GM21717 (cell line): ENCODE measurements around the gene RNF26.

Source experiments
- ATAC-seq: cut with Tn5 transposase; IDR thresholded peaks from one replicate; pipeline ENCODE4 v1.9.1; 2021; ENCODE audit warnings: mild to moderate bottlenecking, moderate library complexity; ENCODE audit not compliant: unreplicated experiment

RNF26 gene

DNA sequence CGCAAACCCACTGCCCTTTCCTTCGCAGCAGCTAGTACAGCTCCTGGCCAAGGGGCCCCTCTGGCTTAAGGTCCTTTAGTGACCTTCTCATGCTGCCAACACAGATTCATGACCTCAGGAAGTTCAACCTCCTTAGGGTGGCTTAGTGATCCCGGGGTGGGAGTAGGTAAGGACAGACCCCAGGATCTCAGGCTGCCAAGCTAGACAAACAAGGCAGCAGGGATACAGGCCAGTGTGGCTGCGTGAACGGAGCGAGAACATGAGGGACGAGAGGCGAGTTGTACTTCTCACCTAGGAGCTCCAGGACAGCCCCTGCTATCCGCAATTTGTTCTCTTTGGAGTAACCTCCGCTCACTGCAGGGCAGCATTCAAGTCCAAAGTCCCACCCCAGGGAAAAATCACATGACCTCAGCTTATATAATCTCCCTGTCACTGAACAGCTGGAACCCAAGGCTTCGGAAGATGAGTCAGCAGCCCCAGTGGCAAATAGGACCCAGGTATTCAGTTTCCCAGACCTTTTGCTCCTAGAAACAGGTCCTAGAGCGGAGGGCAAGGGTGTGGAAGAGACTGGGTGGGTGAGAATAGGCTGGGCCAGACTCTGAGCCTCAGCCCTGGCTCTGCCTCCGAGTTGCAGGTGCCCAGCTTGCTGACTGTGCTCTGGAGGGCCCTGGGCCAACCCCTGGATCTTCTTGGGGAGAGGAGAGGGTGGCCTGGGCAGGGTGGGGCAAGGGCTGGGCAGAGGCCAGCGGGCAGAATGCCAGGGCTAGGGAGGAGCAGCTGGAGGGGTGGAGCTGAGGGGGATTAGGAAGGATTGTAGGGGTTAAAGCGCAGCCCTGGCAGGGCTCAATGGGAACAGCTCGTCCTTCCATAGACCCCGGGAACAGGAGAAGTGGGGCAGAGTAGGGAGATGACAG lies 34.1 kb downstream of the RNF26 start:
- ATAC-seq = no peak

DNA sequence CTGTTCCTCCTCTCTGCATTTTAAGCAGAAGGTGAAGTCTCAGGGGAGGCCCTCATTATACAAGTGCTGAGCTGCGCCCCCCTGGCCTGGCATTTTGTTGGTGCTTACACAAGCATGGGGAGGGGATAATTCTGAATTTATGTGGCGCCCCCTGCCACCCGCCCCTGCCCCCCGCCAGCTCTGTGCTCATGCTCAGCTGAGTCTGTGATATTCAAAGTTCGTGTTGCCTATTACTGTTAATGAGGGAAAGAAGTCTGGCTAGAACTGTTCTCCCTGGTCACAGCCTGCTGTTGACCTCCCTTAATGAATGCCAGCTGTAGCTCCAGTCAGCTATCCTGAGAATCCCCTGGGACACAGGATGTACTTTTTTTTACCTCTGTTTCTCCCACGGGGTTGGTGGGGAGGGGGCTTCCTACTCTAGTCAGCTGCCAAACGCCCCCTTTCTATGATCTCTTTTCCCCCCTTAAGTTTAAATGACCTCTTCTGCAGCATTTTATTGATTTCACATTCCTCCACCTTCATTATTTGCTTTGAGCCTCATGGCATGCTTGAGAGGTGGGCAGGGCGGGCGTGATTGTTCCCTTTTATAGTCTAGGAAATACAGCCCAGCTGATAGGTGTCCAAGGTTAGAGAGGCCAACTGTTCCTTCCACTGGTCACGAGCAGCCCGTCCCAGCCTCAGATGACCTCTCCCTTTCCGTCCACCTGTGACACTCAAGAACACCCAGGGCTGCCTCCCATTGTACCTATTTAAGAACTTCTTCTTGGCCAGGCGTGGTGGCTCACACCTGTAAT lies 35.0 kb downstream of the RNF26 start:
- no peak for ATAC-seq

DNA sequence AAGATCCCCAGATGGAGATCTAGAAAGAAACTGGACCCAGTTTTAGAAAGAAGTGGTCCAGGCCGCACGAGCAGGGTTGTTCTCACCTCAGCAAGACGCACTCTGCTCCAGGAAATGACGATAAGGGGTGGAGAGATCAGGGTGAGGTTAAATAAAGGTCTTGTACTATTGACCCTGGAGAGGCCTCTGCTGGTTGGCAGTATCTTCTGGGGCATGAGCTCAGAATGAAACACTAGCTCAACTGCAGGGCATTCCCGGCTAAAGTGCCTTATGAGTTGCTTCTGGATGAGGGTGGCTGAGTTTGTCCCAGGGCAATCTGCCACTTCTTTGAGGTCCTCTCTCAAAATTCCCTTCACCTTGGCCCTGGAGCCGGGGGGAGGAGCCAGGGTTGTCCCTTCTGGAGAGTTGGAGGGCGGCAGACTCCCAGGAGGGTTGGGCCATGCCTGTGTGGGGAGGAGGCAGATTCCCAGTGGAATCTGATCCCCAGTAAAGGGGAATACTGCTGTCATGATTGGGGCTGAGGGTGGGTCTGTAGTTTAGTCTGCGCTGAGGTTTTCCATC lies 36.2 kb downstream of the RNF26 start:
- ATAC-seq = no peak

DNA sequence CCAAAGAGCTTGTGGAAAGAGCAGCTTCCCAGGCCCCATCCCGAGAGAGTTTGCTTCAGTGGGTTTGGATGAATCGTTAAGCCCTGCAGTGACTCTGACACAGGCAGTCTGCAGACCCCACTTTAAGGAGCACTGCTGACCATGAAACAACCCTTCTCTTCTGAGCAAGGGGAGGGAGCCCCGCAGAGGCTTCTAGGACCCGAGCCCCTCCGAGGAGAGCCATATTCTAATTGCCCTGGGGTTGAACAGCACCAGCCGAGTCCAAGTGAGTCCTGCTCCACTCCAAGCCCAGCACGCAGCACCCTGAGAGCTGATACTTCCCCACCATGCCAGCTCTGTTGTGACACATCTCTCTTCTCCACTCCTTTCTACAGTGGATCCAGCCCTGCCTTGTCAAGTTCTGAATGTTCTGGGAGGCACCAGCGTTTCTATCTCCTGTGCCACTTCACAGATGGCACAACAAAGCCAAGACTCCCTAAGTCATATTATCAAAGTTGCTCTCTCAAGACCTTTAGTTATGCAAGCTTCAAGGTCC lies 36.8 kb downstream of the RNF26 start:
- no peak for ATAC-seq

DNA sequence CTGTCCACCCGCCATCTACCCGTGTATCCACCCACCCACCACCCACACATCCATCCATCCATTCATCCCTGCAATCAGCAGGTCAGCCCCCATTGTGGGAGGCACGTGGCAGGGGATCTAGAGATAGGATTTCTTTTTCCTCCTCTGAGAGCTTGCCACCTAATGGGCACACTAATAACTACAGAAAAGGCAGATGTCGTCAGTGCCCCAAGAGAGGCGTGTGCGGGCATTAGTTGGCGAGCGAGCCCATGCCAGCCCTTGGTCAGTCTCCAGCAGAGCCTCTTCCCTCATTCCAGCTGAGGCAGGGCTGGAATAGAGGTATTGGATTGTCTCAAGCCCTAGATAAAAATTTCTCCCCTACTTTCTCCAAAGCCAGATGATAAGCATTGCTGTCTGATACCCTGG lies 37.5 kb downstream of the RNF26 start:
- no peak for ATAC-seq

DNA sequence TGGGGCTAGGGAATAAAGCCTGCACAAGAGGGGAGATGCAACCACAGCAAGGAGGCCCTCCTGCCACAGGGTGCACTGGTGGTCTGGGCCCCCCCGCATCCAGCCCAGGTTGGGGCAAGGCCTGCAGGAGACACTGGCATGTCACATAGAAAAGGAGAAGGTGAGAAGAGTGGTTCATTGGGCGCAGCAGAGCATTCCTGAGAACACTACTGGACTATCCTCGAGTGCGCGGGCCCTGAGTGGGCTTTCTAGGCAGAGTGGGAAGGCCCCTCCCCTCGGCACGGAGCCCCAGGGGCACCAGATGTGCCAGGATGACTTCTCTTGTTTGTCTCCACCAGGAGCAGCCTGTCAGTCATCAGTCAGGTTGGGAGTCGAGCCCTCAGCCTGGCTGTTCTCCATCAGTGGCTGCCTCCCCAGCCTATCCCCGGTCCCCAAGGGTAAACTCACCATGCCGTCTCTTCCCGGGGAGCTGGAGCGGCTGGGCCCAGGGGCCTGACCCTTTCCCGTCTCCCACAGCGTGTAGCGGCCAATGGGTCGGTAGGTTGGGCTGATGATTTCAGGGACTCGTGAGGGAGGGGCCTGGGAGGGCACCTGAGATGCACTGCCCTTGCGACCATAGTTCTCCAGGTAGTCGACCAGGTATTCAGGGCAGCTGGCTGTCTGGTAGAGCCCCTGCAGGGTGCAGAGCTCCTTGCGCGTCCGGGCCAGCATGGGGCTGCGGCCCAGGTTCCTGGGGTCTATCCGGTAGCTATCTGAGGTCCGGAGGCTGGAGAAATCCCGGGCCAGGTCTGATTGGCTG lies 38.1 kb downstream of the RNF26 start:
- ATAC-seq = no peak

DNA sequence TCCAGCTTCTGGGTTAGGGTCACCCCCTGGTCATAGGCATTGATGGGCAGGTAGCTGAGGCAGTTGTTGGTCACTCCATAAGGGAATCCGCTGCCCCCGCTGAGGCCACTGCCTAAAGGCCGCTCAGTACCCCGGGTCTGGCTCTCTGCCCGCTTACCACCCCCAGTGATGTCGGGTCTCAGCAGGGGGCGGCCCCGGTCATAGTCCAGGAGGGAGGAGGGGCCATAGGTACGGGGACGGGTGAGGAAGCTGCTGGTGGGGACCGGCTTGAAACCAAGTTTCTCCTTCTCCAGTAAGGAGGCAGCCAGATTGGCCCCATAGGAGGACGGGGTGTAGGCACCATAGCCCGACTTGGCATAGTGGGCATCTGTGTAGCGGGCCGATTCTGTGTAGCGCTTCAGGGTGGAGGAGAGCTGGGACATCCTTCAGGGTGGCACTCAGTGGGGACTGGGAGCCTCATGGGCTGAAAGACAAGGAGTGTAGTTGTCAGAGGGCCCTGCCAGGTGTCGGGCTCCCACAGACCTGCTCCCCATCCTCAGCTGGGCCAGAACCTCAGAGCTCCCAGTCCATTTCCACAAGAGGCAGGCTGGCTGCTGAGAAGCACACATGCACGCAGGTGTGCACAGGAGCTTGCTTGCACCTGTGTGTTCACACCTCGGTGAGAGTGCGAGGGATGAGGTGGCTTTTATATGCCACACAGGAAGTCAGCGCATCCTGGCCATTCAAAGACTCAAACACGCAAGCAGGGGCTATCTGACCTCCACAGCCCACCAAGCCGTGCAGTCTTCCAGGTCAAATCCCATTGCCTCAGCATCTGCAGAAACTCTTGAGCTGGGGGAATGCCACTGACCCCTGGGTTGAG lies 39.0 kb downstream of the RNF26 start:
- ATAC-seq = no peak

DNA sequence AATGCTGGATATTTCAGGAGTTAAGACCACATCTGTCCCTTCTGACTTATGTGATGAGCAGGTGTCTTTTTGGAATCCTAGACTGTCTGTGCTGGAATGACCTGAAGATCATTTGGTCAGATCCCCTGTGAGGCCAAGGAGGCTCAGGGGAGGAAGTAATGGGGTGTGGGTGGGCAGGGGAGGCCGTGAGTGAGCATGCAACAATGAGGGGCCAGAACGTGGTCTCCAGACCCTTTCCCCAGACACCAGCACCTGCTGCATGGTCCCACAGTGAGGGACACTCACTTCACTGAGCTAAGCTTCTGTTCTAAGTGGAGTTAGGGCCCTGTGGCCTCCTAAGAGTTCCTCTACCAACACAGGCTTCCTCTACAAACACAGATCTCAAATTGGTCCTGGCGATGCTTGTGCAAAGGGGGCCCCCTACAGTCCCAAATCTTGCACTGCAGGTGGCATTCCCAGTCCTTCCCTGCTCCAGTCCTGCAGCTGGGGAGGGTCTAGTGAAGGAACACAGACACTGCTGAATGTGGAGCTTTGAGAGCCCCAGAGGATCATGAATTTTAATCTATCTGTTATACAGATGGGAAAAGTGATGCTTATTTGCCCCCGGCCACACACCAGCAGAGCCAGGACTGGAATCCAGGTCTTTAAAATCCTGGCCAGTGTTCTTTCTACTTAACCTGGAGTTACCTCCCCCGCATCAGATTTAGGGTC lies 39.7 kb downstream of the RNF26 start:
- ATAC-seq = no peak

DNA sequence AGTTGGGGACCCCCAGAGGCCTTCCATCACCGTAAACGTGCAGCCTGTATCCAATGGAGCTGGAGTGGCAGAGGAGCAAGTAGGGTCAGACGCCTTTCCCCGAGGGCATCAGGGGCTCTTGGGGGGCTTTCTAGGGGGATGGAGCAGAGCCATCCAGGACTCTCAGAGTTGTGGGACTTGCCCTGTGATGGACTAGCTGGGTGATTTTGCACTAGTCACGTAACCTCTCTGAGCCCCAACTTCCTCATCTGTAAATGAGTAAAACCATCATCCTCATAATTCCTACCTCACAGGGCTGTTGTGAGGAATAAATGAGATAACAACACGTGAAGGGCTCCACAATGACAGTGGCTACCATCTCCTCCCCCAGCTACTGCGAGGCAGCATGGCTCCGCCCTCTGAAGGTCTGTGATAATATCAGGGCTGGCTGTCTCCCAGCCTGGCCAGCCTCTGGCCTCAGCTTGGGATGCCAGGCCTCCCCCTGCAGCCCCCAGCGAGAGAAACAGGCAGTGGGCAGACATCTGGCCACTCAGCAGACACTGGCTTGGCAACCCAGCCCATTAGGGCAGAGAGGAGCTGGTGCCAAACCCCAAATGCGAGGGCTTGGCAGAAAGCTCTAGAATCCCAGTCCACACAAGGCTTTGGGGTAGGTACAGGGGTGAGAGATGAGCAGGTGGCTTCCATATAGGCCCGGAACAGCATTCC lies 40.5 kb downstream of the RNF26 start:
- no peak for ATAC-seq

DNA sequence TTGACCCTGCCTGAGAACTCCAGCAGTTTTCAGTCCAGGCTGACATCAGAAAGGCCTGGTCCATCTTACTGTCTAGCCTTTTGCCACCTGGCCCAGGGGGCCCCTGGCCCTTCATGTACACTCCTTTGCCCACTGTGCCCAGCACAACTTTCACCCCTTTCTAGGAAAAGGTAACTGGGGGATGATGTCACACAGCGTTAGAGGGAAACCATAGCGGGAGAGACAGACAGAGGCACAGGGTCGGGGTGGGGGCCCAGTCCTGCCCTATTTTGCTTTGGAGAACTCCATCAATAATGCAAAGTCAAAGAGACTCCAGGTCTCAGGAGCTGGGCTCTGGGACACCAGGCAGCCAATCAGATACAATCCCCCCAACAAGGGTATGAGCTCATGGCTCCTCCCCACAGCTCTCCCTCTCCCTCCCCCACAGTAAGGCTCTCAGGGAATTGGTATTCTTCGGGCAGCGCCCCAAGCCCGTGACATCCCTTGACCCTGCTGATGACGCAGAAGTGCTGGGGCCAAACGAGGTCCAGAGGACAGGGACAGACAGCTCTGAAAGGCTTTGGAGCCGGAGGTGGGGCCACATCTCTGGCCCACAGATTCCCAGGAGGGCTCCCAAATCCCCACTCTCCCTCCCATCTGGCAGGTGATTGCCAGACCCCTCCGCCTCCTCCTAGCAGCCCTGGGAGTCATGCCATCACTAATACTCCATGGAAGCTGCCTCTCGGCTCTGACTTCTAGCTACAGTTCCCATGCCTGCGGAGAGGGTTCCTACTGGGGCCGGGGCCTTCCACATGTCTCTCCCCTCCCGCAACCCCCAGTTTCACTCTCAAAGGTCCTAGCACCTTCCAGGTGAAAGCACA lies 41.2 kb downstream of the RNF26 start:
- no peak for ATAC-seq

DNA sequence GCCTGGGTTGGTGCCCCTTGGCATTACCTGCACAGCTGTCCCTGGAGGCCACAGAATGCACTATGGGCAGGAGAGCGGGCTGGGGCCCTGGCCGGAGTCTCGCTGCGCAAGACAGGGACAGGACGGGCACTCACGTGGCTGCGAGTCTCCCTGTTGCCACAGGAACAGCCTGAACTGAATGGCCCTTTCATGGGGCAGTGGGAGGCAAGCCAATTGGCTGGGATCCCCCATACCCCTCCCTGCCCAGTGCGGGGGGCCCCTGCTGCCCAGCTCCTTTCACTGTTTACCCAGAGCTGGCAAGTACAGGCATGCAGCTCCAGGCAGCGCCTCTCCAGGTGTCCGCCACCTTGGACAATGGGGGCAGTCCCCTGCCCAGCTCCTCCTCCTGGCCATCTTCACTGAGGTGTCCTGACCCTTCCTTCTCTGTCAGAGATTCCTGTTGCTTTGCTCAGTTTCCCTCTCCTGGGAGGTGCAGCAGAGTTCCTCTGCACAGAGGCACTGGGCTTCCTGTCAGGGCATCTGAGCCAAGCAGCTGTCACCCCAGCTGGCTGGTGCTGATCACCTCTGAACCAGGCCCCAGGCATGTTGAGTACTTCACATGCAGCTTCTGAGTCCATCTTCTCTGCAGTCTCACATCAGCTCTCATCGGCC lies 42.0 kb downstream of the RNF26 start:
- no peak for ATAC-seq

DNA sequence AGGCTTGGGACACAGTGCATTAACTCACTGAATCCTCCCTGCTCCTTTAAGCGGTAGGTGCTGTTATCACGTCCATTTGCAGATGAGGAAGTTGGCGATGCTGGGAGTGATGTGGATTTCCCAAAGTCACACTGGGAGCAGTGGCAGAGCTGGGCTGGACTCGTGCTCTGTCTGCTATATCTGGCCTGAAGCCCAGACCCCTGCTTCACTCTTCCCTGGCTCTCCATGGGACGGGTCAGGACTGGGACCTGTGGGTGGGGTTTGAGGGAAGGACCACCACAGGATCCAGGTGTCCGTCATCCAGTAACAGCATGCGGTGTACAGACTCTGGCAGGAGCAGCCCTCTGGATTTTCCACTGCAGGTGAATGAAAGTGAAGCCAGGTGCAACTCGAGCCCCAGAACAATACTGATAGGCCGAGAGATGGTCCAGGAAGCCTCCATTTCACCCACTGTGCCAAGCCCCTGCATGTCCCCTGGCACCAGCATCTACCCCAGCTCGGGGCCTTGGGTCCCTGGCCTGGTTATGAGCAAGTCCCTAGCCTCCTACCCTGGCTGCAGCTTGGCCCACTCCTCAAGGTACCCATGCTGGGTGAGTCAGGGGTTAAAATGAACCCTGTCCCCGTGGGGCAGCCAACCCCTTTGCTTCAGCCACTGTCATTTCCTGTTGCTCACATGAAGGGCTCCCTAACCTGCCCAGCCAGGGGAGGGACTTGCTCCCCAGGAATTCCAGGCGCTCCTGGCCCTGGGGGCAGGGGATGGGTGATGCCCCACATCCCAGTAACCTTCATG lies 43.0 kb downstream of the RNF26 start:
- ATAC-seq = no peak

DNA sequence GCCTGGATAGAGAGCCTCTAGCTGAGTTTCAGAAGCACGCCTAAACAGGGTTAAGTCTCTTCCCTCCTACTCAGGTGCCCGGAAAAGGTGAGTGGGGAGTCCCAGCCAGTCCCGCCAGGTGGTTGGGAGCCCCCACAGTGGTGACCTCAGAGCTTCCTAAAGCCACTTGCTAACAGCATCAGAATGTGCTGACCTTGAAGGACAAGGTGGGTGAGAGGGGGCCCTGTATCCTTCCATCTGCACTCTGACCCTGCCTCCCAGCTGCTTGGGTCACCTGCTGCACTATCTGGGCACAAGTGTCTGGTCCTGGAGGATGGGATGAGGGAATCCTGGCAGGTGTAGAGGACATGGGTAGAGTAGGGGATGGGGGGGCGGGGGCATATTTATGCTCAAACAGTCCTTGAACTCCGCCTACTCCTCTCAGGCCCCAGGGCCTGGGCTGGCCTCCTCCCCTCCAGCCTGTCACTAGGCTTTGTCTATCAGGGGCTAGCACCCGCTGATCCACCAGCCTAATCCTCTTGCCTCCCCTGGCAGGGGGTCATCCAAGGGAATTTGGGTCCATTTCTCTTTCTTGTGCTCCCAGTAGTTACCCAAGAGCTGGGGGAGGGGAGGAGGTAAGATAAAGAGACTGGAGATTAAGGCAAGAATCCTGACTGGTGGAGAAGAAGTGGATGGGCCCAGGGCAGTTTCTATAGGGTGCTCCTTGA lies 43.8 kb downstream of the RNF26 start:
- no peak for ATAC-seq

DNA sequence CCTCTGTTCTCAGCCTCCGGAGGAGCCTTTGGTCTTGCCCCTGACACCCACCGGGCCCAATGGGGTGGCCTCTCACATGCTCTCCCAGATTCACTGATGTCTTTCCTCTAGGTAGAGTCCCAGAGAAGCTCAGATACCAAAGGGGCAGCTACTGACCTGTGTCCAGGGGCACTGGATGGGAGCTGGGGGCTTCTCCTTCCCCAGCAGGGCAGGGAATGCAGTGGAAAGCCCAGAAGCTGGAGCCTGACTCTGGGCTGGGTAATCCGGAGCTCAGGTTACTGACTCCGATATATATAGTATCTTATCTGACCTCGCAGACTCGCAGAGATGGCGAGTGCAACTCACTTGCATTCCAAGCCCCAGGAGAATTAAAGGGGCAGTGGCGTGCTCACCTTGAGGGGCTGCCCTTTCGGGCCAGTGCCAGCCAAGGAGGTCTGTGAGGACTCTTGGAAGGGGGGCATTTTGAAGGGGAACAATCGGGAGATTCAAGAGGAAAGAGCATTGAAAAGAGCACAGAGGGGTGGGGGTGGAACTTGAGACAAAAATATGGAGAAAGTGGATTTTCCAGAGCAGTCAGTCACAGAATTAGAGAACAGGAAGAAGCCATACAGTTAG lies 44.6 kb downstream of the RNF26 start:
- ATAC-seq = no peak

DNA sequence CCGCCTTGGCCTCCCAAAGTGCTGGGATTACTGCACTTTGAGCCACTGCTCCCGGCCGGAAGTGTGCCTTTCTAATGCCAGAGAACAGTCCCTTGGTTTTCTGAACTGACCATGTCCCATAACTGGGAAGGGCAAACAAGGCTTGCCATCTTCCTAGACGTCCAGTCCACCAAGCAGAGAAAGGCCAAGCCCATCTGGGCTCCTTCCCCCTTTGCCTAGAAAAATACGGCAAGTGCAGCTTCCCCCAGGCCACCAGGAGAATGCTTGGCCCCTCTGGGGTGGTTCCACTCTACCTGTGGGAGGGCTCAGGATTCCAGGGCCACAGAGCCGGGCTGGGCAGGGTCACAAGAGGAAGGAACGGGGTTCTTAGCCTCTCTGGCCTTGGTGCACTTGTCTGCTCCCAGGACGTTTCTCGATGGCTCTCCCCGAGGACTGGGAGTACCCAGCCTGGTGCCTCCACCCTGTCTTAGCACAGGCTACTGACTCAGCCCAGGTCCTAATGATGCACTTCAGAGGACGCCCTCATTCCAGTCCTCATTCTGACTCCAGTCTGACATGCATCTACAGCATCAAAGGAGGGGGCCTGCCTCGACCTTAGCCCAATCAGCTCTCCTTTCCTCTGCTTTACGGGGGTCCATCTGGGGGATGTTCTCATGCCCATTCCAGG lies 46.0 kb downstream of the RNF26 start:
- no peak for ATAC-seq
